Stimulated activated CD4-positive, alpha-beta T cell treated with anti-CD3 and anti-CD28 coated beads, Interleukin-15, amount 100 ng/mL, for 24 hours (primary cell): ENCODE measurements around the gene MIA.
A peak's percentile ranks its signal among the peaks of the same experiment; 100 is the strongest.
"Not testable (repeated sequence)": the region's sequence is repeated elsewhere in the genome, so short reads cannot be mapped to it uniquely, and the experiment has no call there.

Experiments used
- DNase-seq: peaks from one replicate; pipeline ENCODE4 v3.0.0-alpha.2; 2020

Gene MIA

GRCh38 chr19:40804783-40805242, 29.5 kb downstream of the MIA start:
- no peak for DNase-seq

GRCh38 chr19:40805258-40805868, 30.0 kb downstream of the MIA start:
- DNase-seq: no peak

GRCh38 chr19:40806423-40807146, 31.3 kb downstream of the MIA start:
- peak; percentile 88 for DNase-seq

GRCh38 chr19:40807147-40808020, 32.1 kb downstream of the MIA start:
- no peak for DNase-seq

- no peak for DNase-seq
Measured at GRCh38 chr19:40808021-40808325, 32.7 kb downstream of the MIA start.

GRCh38 chr19:40808497-40808896, 33.2 kb downstream of the MIA start:
- DNase-seq: no peak

GRCh38 chr19:40809358-40810086, 34.2 kb downstream of the MIA start:
- no peak for DNase-seq

GRCh38 chr19:40810160-40810559, 34.8 kb downstream of the MIA start:
- DNase-seq: no peak

- DNase-seq: peak; percentile 59
Measured at GRCh38 chr19:40810649-40811408, 35.5 kb downstream of the MIA start.

GRCh38 chr19:40811478-40812341, 36.4 kb downstream of the MIA start:
- DNase-seq: peak; percentile 46

GRCh38 chr19:40812571-40812970, 37.2 kb downstream of the MIA start:
- DNase-seq: not testable (repeated sequence)

- no peak for DNase-seq
Measured at GRCh38 chr19:40813182-40813581, 37.9 kb downstream of the MIA start.

GRCh38 chr19:40815223-40815622, 39.9 kb downstream of the MIA start:
- DNase-seq: no peak

- peak; percentile 84 for DNase-seq
Measured at GRCh38 chr19:40818480-40819399, 43.4 kb downstream of the MIA start.

GRCh38 chr19:40819479-40820234, 44.3 kb downstream of the MIA start:
- peak; percentile 73 for DNase-seq

GRCh38 chr19:40822161-40822560, 46.8 kb downstream of the MIA start:
- DNase-seq: no peak

- DNase-seq: not testable (repeated sequence)
Measured at GRCh38 chr19:40822704-40823553, 47.6 kb downstream of the MIA start.

GRCh38 chr19:40824916-40825315, 49.6 kb downstream of the MIA start:
- not testable (repeated sequence) for DNase-seq
